Heart left ventricle (tissue), 16 donors: ENCODE data around the gene TBCB. TPM values are rescaled to one million over a fixed set of nuclear protein-coding genes. Genes with fewer than 3 reads are reported as not detected.

Experiments
- ATAC-seq, 4 donors: fragments of 200-7000 bp; cut with Tn5 transposase; one replicate each; pipeline ENCODE4 v1.9.1; 2020 to 2022; ENCODE audit warnings: moderate library complexity in 4 of 4, mild to moderate bottlenecking in 3 of 4, moderate number of reproducible peaks in 1 of 4
- DNase-seq, 5 donors: peaks; one replicate each; pipeline ENCODE4 v3.0.0-alpha.2; 2020
- H3K27ac ChIP-seq, 12 donors: fragments of 200-600 bp; sonication (generic) in 4 of 12; one replicate each; pipeline versions ENCODE4 v1.5.0 to v1.8.0; 2016 to 2022; ENCODE audit warnings: mild to moderate bottlenecking in 2 of 12
- H3K27me3 ChIP-seq, 9 donors: fragments of 200-600 bp; sonication (generic) in 2 of 9; one replicate each; pipeline versions ENCODE4 v1.5.1 to v1.8.0; 2016 to 2022; ENCODE audit warnings: mild to moderate bottlenecking in 3 of 9
- H3K36me3 ChIP-seq, 9 donors: fragments of 200-600 bp; sonication (generic) in 2 of 9; one replicate each; pipeline versions ENCODE4 v1.5.0 to v1.8.0; 2018 to 2022; ENCODE audit warnings: mild to moderate bottlenecking in 2 of 9
- H3K4me1 ChIP-seq, 12 donors: fragments of 200-600 bp; sonication (generic) in 4 of 12; one replicate each; pipeline versions ENCODE4 v1.5.0 to v1.8.0; 2016 to 2022; ENCODE audit warnings: mild to moderate bottlenecking in 3 of 12
- H3K4me3 ChIP-seq, 12 donors: fragments of 200-600 bp; sonication (generic) in 4 of 12; one replicate each; pipeline versions ENCODE4 v1.5.0 to v1.8.0; 2017 to 2022; ENCODE audit warnings: mild to moderate bottlenecking in 9 of 12, moderate library complexity in 4 of 12
- H3K9me3 ChIP-seq, 12 donors: fragments of 200-600 bp; sonication (generic) in 4 of 12; one replicate each; pipeline versions ENCODE4 v1.5.0 to v1.8.0; 2016 to 2022; ENCODE audit warnings: mild to moderate bottlenecking in 1 of 12
- POLR2A ChIP-seq, 2 donors: fragments of 450-650 bp; IDR thresholded peaks; one replicate each; pipeline ENCODE4 v1.6.1; 2017; ENCODE audit warnings: antibody characterized with exemption in 2 of 2, mild to moderate bottlenecking in 2 of 2, moderate library complexity in 2 of 2
- WGBS, 4 donors: extraction: QIAGEN DNeasy Blood & Tissue Kit in 2 of 4; methylation state at CpG; one replicate each; pipeline versions ENCODE4 v1.1.5 to v1.1.7; 2013 to 2018; 5-methylcytosine and 5-hydroxymethylcytosine counted together
- intact Hi-C, 10 donors: fragments of 100-400 bp; cut with DNase I; formaldehyde crosslinking; loops; one replicate each; pipeline versions ENCODE4 v1.11.1 to v1.14.2; 2022
- polyA plus RNA-seq, 2 donors: library from polyadenylated mRNA; stranded (reverse); fragments of 200-250 nt; gene quantifications; one replicate each; pipeline ENCODE4 v1.2.3, GENCODE V29; 2013
- total RNA-seq, 9 donors: library from RNA; depleted of rRNA in 2 of 9; stranded (reverse); fragments of >200 nt in 2 of 9; fragmentation: NEBNext Ultra II Directional in 3 of 9; extraction: Animal tissue kit (Norgen Biotek cat#: 25700) in 3 of 9; gene quantifications; one replicate each; pipeline versions ENCODE4 v1.1.0 to v1.2.4, GENCODE V29; 2016 to 2023
- TF ChIP-seq, protein P1 (sequence below), 12 donors: fragments of 200-600 bp; sonication (generic) in 4 of 12; IDR thresholded peaks; one replicate each; pipeline versions ENCODE4 v1.5.0 to v1.8.0; 2018 to 2022; ENCODE audit warnings: antibody characterized with exemption in 12 of 12, mild to moderate bottlenecking in 5 of 12
- donor health status: ischemic (EF 13 %, LVEDD 7.1; RV severe dilation, severe dysfunction).
- donor health status: healthy with polysubstance abuse.
- donor health status: DM: no; HTN: yes; CAD: no.
- donor health status: DM: no; HTN: no; CAD: no.
- donor health status: ischemic (EF 25% LVEDD 6.9; RV normal size, moderate dysfunction).
- donor health status: ischemic (EF 25% LVEDD 5.7; RV mildly dilated, moderate dysfunction).
- donor health status: healthy.
- donor health status: DM: yes; HTN: yes; CAD: no.
- donor health status: ischemic (EF 35%, LVEDD 5.7; RV mildly dilated, moderate dysfunction).
- donor health status: nonischemic (EF 11% LVEDD 7.7; RV severe dilation, severe dysfunction).
- donor health status: DM: yes; HTN: yes; CAD: no.
- donor health status: PGD.
- donor health status: ischemic (EF 29% LVEDD 5.4; RV normal size, mild dysfunction).
- donor health status: nonischemic (EF 23%, LVEDD 6.1; RV moderate dilation, normal function).

The TBCB gene
- total and polyA plus RNA-seq, 11 donors, result 89.8 to 171 (median 111) TPM

DNA sequence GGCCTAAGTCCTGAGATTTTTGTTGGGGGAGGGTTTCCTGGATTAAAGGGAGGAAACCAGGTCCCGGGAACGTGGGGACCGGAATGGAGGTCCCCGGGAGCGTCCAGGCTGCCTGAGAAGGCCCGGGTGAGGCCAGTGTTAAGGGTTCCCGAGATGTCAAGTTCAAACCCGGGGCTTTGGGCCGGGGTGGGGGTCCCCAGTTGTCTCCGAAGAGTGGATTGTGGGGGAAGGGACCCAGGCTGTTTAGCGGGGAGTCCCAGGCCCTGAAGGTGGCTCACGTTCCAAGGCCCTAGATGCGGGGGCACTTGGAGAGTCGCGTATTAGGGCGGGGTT is 36.7 kb downstream of the TBCB start:
- H3K27me3 ChIP-seq, result no peaks in the 10 kb centered on the region
- H3K36me3 ChIP-seq, result peaks cover 2 to 41% (median 38%) of the 10 kb centered on the region in 9 donors
- peaks cover 0 to 45% (median 25%) of the 10 kb centered on the region in 12 donors for H3K4me1 ChIP-seq
- TF ChIP-seq, protein P1, sequence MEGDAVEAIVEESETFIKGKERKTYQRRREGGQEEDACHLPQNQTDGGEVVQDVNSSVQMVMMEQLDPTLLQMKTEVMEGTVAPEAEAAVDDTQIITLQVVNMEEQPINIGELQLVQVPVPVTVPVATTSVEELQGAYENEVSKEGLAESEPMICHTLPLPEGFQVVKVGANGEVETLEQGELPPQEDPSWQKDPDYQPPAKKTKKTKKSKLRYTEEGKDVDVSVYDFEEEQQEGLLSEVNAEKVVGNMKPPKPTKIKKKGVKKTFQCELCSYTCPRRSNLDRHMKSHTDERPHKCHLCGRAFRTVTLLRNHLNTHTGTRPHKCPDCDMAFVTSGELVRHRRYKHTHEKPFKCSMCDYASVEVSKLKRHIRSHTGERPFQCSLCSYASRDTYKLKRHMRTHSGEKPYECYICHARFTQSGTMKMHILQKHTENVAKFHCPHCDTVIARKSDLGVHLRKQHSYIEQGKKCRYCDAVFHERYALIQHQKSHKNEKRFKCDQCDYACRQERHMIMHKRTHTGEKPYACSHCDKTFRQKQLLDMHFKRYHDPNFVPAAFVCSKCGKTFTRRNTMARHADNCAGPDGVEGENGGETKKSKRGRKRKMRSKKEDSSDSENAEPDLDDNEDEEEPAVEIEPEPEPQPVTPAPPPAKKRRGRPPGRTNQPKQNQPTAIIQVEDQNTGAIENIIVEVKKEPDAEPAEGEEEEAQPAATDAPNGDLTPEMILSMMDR (IDR thresholded peaks at IDR 0.05), result no peak
- no peak for TF ChIP-seq POLR2A (IDR thresholded peaks at IDR 0.05)
- peak overlapping the region; percentile 57 to 94 (median 79) for H3K4me3 ChIP-seq
- ATAC-seq, result no peak
- no peak for DNase-seq
- no peaks in the 10 kb centered on the region for H3K9me3 ChIP-seq
- peak overlapping the region; percentile 97 to 100 (median 99) for H3K27ac ChIP-seq
- intact Hi-C loops, result loop anchor here in 4 of 10 donors (1.0 kb wide), 3 partner anchors 12 to 17 kb away; partner anchors contain the start of gene CAPNS1 (in 3 of the 4)
- 12 to 17% (median 14%) methylated on average over 10 to 16 of the region's 16 CpGs for WGBS, 4 donors

DNA sequence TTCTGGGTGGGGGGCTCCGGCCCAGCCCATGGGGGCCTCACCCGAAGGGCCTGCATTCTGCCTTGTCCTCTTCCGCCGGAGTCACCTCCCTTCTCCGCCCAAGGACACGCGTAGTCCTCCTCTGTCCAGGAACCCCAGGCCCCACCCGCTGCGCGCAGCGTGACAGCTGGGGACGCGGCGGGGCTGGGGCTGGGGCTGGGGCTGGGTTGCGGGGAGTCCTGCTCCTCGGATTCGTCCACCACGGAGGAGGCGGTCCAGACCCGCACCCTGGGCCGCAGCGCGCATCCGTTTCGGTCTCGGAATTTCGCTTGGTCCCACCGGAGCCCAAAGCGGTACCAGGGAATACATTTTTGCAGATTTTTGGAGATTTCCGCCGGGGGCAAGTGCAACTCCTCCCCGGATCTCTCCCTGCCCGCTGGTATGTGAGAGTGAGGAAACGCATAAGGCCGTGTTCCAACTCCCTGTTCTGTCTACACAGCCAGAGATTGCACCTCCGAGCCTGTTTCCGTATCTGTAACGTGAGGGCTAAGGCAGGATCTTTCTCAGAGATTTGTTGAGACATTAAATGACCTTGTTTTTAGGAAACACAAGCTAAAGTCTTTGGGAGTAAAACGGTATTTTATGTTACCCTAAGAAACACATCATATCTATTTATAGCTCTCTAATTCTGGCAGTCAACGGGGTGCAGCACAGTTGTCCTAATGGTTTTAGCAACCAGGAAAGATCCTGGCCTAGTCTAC is 37.3 kb downstream of the TBCB start, which contains the start of gene COX7A1:
TSS of gene COX7A1 (minus strand) at position 96 of the 740 bp plus-strand sequence. CDS start at position 56, 40 bp downstream.
- Histone ChIP-seq H3K36me3 (peaks cover 0 to 36% (median 33%) of the 10 kb centered on the region in 9 donors), H3K27ac (peak within 1 kb of the TSS; percentile 97 to 100 (median 99)), H3K9me3 (no peaks in the 10 kb centered on the region), H3K27me3 (no peaks in the 10 kb centered on the region), H3K4me3 (peak within 1 kb of the TSS; percentile 57 to 94 (median 79)), H3K4me1 (peaks cover 0 to 45% (median 25%) of the 10 kb centered on the region in 12 donors)
- 1 to 14% (median 5%) methylated on average over 11 to 40 of the region's 40 CpGs for WGBS, 4 donors
- TF ChIP-seq, protein P1 (IDR thresholded peaks at IDR 0.05), result no peak
- TF ChIP-seq POLR2A (IDR thresholded peaks at IDR 0.05), result peak; percentile 78 to 80
- DNase-seq, result peak; percentile 88 to 93 (median 90)
- peak; percentile 91 to 93 (median 92) for ATAC-seq
- intact Hi-C loops, result loop anchor here in 5 of 10 donors (1.0 kb wide), 3 partner anchors 12 to 17 kb away; partner anchors contain the start of gene CAPNS1 (in 4 of the 5)

DNA sequence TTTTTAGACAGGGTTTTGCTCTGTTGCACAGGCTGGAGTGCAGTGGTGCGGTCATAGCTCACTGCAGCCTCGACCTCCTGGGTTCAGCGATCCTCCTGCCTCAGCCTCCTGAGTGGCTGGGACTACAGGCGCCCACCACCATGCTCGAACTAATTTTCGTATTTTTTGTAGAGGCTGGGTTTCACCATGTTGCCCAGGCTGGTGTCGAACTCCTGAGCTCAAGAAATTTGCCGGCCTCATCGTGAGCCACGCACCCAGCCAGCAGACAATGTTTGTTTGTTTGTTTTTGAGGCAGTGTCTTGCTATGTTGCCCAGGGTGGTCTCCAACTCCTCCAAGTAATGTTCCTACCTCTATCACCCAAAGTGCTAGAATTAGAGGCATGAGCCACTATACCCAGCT is 37.9 kb downstream of the TBCB start:
- DNase-seq (peak in 1 of 5 donors; percentile 46), ATAC-seq (no peak)
- Histone ChIP-seq H3K4me1 (peaks cover 0 to 48% (median 25%) of the 10 kb centered on the region in 12 donors), H3K4me3 (peak overlapping the region in 11 of 12 donors; percentile 57 to 94 (median 79)), H3K27me3 (no peaks in the 10 kb centered on the region), H3K36me3 (peaks cover 0 to 30% (median 27%) of the 10 kb centered on the region in 9 donors), H3K9me3 (no peaks in the 10 kb centered on the region), H3K27ac (peak overlapping the region; percentile 97 to 100 (median 99))
- TF ChIP-seq, protein P1 (IDR thresholded peaks at IDR 0.05), result no peak
- no peak for TF ChIP-seq POLR2A (IDR thresholded peaks at IDR 0.05)
- intact Hi-C loops, result loop anchor here in 1 of 10 donors (1.0 kb wide), 1 partner anchor 13 kb away; the partner anchor contains the start of gene CAPNS1
- 78 to 84% (median 84%) methylated on average over 10 of the region's 10 CpGs for WGBS, 4 donors
